HCT116 (cell line): ENCODE results near the gene SH3D19. TPM values are rescaled to one million over a fixed set of nuclear protein-coding genes. Genes with fewer than 3 reads are reported as not detected.

Experiments
- ATAC-seq: fragments of 200-7000 bp; cut with Tn5 transposase; 2 replicates; pipeline ENCODE4 v1.9.1; 2020; ENCODE audit warnings: mild to moderate bottlenecking, moderate library complexity
- BruUV-seq: library from RNA; stranded (reverse); fragments of 400-500 nt; replicated peaks from 2 replicates; lab custom pipeline; 2021; lab: Mats Ljungman, UMichigan
- CTCF ChIA-PET: fragments of 300-600 bp; sonication (Branson Sonifier 250); formaldehyde crosslinking; loops from one replicate; lab custom pipeline; 2021; ENCODE audit warnings: antibody characterized with exemption; lab: Charles Lee
- POLR2A ChIA-PET: fragments of 300-600, 350-600 bp; sonication (Branson Sonifier 250); formaldehyde crosslinking; loops from one replicate; lab custom pipeline; 2021; ENCODE audit warnings: antibody characterized with exemption; lab: Charles Lee
- RAD21 ChIA-PET, 2 experiments: fragments of 300-600 bp; sonication (Branson Sonifier 250); formaldehyde crosslinking; loops; one replicate each; lab custom pipeline; 2023; ENCODE audit warnings: low total read pairs in 2 of 2; ENCODE audit not compliant: uncharacterized antibody in 2 of 2, unreplicated experiment in 2 of 2, low non-redundant PET in 1 of 2; lab: Charles Lee
- DNase-seq: peaks from one replicate; pipeline ENCODE4 v3.0.0-alpha.2; 2010; ENCODE audit warnings: low read depth, low spot score
- H2AFZ ChIP-seq: fragments of 200-600 bp; shearing (Covaris generic), sonication (generic); 2 replicates; pipeline ENCODE4 v1.6.1; 2017; ENCODE audit warnings: low read depth, mixed run types, mixed read lengths, antibody characterized with exemption, low read length; ENCODE audit not compliant: poor library complexity, severe bottlenecking
- H3K27ac ChIP-seq: 2 replicates; pipeline ENCODE4 v1.5.1; 2012; ENCODE audit warnings: low read depth, low read length
- H3K27me3 ChIP-seq: fragments of 200-600 bp; sonication (generic); 2 replicates; pipeline ENCODE4 v1.6.1; 2016; ENCODE audit warnings: mixed run types, low read length, mixed read lengths; ENCODE audit not compliant: insufficient read depth
- H3K36me3 ChIP-seq, 2 experiments: fragments of 200-500 bp in 1 of 2; fragments of 200-600 bp in 1 of 2; sonication (Bioruptor generic) in 1 of 2; sonication (generic) in 1 of 2; 2 replicates each; pipeline versions ENCODE4 v1.5.1 to v1.6.1; 2014 to 2016; ENCODE audit warnings: low read length in 2 of 2, inconsistent platforms in 1 of 2, mixed read lengths in 1 of 2, mixed run types in 1 of 2; ENCODE audit not compliant: insufficient read depth in 2 of 2, control insufficient read depth in 1 of 2
- H3K4me1 ChIP-seq, 2 experiments: fragments of 200-600 bp in 1 of 2; sonication (generic) in 1 of 2; 2 replicates each; pipeline versions ENCODE4 v1.5.1 to v1.6.1; 2012 to 2017; ENCODE audit warnings: low read length in 2 of 2, inconsistent platforms in 1 of 2, mild to moderate bottlenecking in 1 of 2, mixed read lengths in 1 of 2, mixed run types in 1 of 2, moderate library complexity in 1 of 2; ENCODE audit not compliant: insufficient read depth in 2 of 2, control insufficient read depth in 1 of 2
- H3K4me2 ChIP-seq: fragments of 200-600 bp; sonication (generic); 2 replicates; pipeline ENCODE4 v1.6.1; 2017; ENCODE audit warnings: mixed run types, low read length, mixed read lengths
- H3K4me3 ChIP-seq, 2 experiments: fragments of 200-600 bp in 1 of 2; sonication (generic) in 1 of 2; replicated peaks in 1 of 2; 2 replicates each; pipeline ENCODE4 v1.5.1; 2011 to 2016; ENCODE audit warnings: low read length in 2 of 2, control low read depth in 1 of 2, low read depth in 1 of 2, mild to moderate bottlenecking in 1 of 2, mixed read lengths in 1 of 2, mixed run types in 1 of 2
- H3K79me2 ChIP-seq: fragments of 200-600 bp; sonication (generic); 2 replicates; pipeline ENCODE4 v1.6.1; 2017; ENCODE audit warnings: mild to moderate bottlenecking, mixed run types, low read length, moderate library complexity, mixed read lengths; ENCODE audit not compliant: insufficient read depth
- H3K9ac ChIP-seq: fragments of 200-600 bp; sonication (generic); 2 replicates; pipeline ENCODE4 v1.6.1; 2016; ENCODE audit warnings: low read length, mixed read lengths
- H3K9me2 ChIP-seq: fragments of 200-600 bp; sonication (generic), shearing (Covaris generic); 2 replicates; pipeline ENCODE4 v1.6.1; 2017; ENCODE audit warnings: mixed run types, mild to moderate bottlenecking, moderate library complexity; ENCODE audit not compliant: insufficient read depth
- H3K9me3 ChIP-seq, 2 experiments: fragments of 200-500 bp in 1 of 2; fragments of 200-600 bp in 1 of 2; sonication (Bioruptor generic) in 1 of 2; sonication (generic) in 1 of 2; 2 replicates each; pipeline ENCODE4 v1.6.1; 2014 to 2017; ENCODE audit warnings: low read length in 2 of 2, mixed read lengths in 2 of 2, inconsistent platforms in 1 of 2, low read depth in 1 of 2, mild to moderate bottlenecking in 1 of 2, mixed run types in 1 of 2, moderate library complexity in 1 of 2; ENCODE audit not compliant: control insufficient read depth in 1 of 2, insufficient read depth in 1 of 2
- H4K20me1 ChIP-seq: fragments of 200-600 bp; sonication (generic), shearing (Covaris generic); 2 replicates; pipeline ENCODE4 v1.6.1; 2017; ENCODE audit warnings: mixed run types, mild to moderate bottlenecking, moderate library complexity; ENCODE audit not compliant: insufficient read depth
- CEBPB ChIP-seq: IDR thresholded peaks from 2 replicates; pipeline ENCODE4 v1.6.1; 2012; ENCODE audit warnings: low read depth
- EGR1 ChIP-seq: IDR thresholded peaks from 2 replicates; pipeline ENCODE4 v1.6.1; 2012; ENCODE audit warnings: low read depth
- FOSL1 ChIP-seq: IDR thresholded peaks from 2 replicates; pipeline ENCODE4 v1.6.1; 2012; ENCODE audit warnings: low read depth
- POLR2AphosphoS5 ChIP-seq: IDR thresholded peaks from 2 replicates; pipeline ENCODE4 v1.6.1; 2011; ENCODE audit warnings: mild to moderate bottlenecking, low read depth, low read length, moderate library complexity
- TCF7L2 ChIP-seq: IDR thresholded peaks from 2 replicates; pipeline ENCODE4 v1.7.0; 2011; ENCODE audit warnings: borderline replicate concordance, inconsistent platforms; ENCODE audit not compliant: insufficient read depth, insufficient read length; ENCODE audit errors: extremely low read depth
- ZFX ChIP-seq: fragments of 450-650 bp; IDR thresholded peaks from 2 replicates; pipeline ENCODE4 v1.6.1; 2017
- intact Hi-C: fragments of 100-400 bp; cut with micrococcal nuclease; formaldehyde crosslinking; loops from 2 replicates; pipeline ENCODE4 v1.10.0; 2022
- total RNA-seq: library from RNA; stranded (reverse); gene quantifications from one replicate; pipeline ENCODE4 v1.2.1, GENCODE V29; 2021; ENCODE audit not compliant: unreplicated experiment
- TF ChIP-seq, protein P1 (sequence below): IDR thresholded peaks from 2 replicates; pipeline ENCODE4 v1.6.1; 2011; ENCODE audit warnings: mild to moderate bottlenecking, low read length, moderate library complexity; ENCODE audit not compliant: insufficient replicate concordance; ENCODE audit errors: extremely low read depth

SH3D19 gene
- total RNA-seq, 1 experiment from 2014 or later: 37.5 TPM

GRCh38 chr4:151248519-151248918 lies 76.9 kb downstream of the SH3D19 start:
- H4K20me1 ChIP-seq: no peaks in the 10 kb centered on the region
- RAD21 ChIA-PET: no interaction called here

DNA sequence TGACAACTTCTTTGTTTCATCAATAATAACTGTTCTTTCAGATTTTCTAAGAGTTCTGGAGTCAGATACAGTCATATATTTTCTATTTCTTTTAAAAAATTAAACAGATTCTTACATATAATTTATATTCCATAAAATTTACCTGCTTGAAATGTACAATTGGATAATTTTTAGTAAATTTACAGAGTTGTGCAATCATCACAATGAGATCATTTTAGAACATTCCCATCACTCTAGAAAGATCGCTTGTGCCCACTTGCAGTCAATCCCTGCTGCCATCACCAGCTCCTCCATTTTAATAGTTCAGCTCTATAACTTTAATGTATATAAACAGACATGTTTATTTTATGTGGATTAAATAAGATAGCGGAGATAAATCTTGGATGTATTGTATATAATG lies 78.0 kb downstream of the SH3D19 start:
- Histone ChIP-seq H3K9me3 (no peaks in the 10 kb centered on the region), H3K4me3 (no peak overlapping the region), H3K9ac (no peak overlapping the region), H4K20me1 (no peaks in the 10 kb centered on the region), H3K9me2 (no peaks in the 10 kb centered on the region), H3K4me2 (no peak overlapping the region), H3K36me3 (no peaks in the 10 kb centered on the region), H3K27me3 (no peaks in the 10 kb centered on the region), H3K4me1 (no peaks in the 10 kb centered on the region), H2AFZ (no peak overlapping the region), H3K79me2 (0 out of 2 replicates have a peak, but pooled peaks cover under 1% of the 10 kb centered on the region)
- intact Hi-C loops: no loop called here
- POLR2A ChIA-PET: no interaction called here
- BruUV-seq: no TSS peak
- RAD21 ChIA-PET: no interaction called here
- DNase-seq (no peak), ATAC-seq (no peak)
- CTCF ChIA-PET: no interaction called here
- TF ChIP-seq ZFX: no peak
- TF ChIP-seq POLR2AphosphoS5: no peak
- no peak for TF ChIP-seq EGR1
- TF ChIP-seq TCF7L2: no peak
- no peak for TF ChIP-seq FOSL1
- no peak for TF ChIP-seq CEBPB
- TF ChIP-seq, all 23 proteins: peak for 0
- H3K27ac ChIP-seq: no peak overlapping the region

More at GRCh38 chr4:151248519-151248918, 76.9 kb downstream of the SH3D19 start:
- Histone ChIP-seq H3K36me3 (no peaks in the 10 kb centered on the region), H2AFZ (no peak overlapping the region), H3K4me3 (no peak overlapping the region), H3K9me3 (no peaks in the 10 kb centered on the region), H3K9ac (no peak overlapping the region), H3K9me2 (no peaks in the 10 kb centered on the region), H3K79me2 (0 out of 2 replicates have a peak, but pooled peaks cover 4% of the 10 kb centered on the region), H3K27ac (no peak overlapping the region), H3K4me2 (no peak overlapping the region), H3K27me3 (no peaks in the 10 kb centered on the region), H3K4me1 (no peaks in the 10 kb centered on the region)
- ChIA-PET CTCF (no interaction called here), POLR2A (no interaction called here)
- no peak for ATAC-seq
- TF ChIP-seq, protein P1, sequence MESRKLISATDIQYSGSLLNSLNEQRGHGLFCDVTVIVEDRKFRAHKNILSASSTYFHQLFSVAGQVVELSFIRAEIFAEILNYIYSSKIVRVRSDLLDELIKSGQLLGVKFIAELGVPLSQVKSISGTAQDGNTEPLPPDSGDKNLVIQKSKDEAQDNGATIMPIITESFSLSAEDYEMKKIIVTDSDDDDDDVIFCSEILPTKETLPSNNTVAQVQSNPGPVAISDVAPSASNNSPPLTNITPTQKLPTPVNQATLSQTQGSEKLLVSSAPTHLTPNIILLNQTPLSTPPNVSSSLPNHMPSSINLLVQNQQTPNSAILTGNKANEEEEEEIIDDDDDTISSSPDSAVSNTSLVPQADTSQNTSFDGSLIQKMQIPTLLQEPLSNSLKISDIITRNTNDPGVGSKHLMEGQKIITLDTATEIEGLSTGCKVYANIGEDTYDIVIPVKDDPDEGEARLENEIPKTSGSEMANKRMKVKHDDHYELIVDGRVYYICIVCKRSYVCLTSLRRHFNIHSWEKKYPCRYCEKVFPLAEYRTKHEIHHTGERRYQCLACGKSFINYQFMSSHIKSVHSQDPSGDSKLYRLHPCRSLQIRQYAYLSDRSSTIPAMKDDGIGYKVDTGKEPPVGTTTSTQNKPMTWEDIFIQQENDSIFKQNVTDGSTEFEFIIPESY: no peak
- no peak for DNase-seq
- intact Hi-C loops: no loop called here
- no TSS peak for BruUV-seq
